NCI-H526 treated with DMSO at 0.1 percent for 48 hours (cell line): ENCODE measurements around the gene CFAP92.
"Not testable (repeated sequence)": the region's sequence is repeated elsewhere in the genome, so short reads cannot be mapped to it uniquely, and the experiment has no call there.

Experiments
- DNase-seq: peaks from one replicate; lab custom pipeline; 2025; lab: John Stamatoyannopoulos, UW

The CFAP92 gene

GRCh38 chr3:128906031-128906803, 87.7 kb downstream of the CFAP92 start:
- DNase-seq, result no peak

- no peak for DNase-seq
These were observed 90.4 kb downstream of the CFAP92 start for GRCh38 chr3:128903501-128903900.

DNA sequence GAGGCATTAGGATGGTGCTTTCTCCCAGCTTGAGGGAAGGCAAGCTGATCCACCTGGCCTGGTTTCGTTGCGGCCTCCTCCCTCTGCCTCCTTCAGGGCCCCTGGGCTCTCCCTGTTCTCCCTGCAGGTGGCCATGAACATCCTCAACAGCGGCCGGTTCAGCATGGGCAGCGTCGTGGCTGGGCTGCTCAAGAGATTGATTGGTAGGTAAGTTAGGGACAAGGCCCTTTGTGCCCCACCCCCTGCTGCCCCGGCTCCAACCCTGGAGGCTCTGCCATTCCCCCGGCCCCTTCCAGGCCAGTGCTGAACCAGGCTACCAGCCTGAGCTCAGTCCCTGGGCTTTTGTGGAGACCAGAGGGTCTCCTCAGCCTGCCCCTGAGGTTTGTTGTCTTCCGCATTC, 91.5 kb downstream of the CFAP92 start:
- DNase-seq, result no peak

- DNase-seq, result no peak
These were observed 97.8 kb downstream of the CFAP92 start for GRCh38 chr3:128895843-128896697.

DNA sequence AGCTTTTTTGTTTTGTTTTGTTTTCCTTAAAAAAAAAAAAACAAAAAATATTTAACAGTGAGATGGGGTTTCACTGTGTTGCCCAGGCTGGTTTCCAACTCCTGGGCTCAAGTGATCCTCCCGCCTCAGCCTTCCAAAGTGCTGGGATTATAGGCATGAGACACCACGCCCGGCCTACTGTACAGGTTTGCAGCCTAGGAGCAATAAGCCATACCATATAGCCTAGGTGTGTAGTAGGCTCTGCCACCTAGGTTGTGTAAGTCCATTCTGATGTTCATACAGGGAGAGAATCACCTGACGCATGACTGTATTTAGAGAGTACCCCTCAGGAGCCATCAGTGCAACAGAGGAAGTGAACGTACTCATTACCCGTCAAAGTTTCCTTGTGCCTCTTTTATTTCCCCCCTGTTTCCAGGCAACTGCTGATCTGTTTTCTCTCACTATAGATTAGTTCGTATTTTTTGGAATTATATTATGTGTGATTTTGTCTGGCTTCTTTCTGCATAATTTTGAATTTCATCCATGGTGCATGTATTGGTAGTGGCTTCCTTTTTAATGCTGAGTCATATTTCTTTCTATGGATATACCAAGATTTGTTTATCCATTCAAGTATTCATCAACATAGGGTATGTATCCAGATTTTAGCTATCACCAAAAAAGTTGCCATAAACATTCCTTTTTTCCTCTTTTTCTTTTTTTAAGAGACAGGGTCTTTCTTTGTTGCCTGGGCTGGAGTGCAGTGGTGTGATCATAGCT, 104.6 kb downstream of the CFAP92 start:
- DNase-seq, result no peak

DNA sequence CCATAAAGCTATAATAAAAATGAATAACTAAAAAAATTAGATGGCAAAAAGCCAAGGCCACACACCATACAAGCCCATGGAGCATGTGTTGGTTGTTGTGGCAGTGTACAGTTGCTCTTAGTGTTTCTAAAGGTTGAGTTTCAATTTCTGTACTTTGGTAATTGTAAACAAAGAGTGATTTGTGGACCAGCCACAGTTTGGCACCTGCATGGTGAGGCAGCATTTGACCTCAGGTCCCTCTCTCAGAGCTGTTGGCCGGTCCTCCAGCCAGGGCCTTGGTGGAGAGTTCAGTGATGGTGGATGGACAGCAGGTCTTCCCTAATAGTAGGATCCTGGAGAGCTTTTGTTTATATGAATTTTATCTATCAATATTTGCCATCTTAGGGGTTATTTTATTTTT, 108.9 kb downstream of the CFAP92 start:
- no peak for DNase-seq

- no peak for DNase-seq
These were observed 111.2 kb downstream of the CFAP92 start for GRCh38 chr3:128882719-128883118.

DNA sequence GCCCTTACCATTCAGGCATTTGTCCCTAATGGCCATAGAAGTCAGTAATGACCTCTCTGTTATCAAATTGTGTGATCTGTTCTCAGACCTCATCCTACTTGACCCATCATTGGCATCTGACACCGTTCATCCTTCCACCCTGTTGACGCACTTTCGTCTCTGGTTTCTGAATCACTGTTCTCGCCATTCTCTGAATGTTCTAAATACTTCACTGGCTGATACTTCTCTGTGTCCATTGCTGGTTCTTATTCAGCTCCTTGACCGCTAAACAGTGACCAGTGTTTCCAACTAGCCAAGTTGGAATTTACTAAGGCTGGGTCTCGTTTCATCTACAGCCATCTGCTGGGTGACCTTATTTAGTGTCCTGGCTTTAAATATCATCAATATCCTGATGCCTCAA, 112.3 kb downstream of the CFAP92 start:
- no peak for DNase-seq

- not testable (repeated sequence) for DNase-seq
These were observed 113.4 kb downstream of the CFAP92 start for GRCh38 chr3:128880455-128880854.

- DNase-seq, result no peak
These were observed 113.9 kb downstream of the CFAP92 start for GRCh38 chr3:128879991-128880390.

DNA sequence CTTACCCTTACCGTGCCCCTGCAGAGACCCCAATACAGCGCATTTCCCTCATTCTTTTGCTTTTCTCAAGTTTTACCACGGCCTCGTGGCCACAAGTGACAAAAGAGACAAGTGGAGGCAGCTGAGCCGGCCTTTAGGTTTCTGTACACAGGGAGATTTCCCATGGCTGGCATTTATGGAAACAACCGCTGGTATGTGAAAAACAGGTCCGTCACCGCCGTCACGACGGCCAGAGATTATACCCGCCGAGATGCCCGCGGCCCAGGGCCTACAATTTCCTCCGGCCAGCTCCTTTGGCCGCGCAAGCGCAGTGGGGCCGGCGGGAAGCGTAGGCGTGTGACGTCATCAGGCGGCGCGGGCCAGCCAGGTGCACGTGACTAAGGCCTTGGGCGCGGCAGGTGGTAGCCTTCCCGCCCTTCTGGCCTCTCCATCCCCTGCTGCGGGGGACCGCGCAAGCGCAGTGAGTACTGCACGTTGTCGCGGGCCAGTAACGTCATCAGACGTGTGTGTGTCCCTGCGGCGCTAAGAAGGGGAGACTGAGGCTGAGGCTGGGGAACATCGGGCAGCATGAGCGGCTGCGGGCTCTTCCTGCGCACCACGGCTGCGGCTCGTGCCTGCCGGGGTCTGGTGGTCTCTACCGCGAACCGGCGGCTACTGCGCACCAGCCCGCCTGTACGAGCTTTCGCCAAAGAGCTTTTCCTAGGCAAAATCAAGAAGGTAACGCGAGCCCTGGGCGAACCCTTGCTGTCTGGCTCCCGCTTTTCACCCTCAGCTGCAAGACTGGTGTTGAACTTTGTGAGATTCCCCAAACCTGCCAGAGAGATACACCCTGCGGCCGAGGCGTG, 114.5 kb downstream of the CFAP92 start, which contains the start of gene ACAD9:
ACAD9 (plus strand) TSS at position 496 of the 845 bp plus-strand sequence; CDS start at position 568, 72 bp downstream.
- DNase-seq, result peak; percentile 98

DNA sequence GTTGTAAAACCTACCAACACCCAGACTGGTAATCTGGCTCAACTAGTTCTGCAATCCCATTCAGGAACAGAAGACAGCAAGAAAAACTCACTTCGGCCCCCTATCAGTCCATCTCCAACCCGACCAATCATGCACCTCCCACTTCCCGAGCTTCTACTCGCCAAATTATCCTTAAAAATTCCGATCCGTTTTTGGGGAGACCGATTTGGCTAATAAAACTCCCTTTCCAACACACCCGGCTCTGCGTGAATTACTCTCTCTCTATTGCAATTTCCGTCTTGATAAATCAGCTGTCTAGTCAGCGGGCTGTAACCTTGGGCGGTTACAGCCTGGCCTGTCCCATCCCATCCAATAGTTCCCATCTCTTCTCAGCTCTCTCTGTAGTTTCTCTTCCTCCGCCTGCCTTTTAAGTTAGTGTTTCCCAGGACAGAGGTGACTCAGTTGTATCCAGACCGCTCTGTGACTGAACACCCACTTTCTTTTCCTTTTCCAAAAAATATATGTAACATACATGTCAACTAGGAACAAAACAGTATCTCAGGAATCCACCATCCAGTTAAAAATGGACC, 115.2 kb downstream of the CFAP92 start:
- DNase-seq, result peak; percentile 36

DNA sequence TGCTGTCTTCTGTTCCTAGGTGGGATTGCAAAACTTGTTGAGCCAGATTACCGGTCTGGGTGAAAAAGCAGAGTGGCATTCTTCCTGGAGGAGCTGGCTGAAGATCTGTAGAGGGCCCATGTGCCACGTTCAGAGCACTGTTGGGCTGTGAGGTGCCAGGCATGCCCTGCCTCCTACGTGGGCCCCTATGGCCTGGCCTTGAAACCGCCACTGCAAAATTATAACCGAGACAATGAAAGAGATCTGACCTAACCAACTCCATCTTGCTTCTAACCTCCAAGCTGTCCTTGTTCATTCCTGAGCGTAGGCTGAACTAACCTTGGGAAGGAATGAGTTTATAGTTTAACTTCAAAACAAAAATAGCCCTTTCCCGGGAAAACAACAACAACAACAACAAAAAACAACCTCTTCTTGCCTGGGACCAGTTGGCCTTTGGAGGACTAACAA, 115.8 kb downstream of the CFAP92 start:
- no peak for DNase-seq

- no peak for DNase-seq
These were observed 118.2 kb downstream of the CFAP92 start for GRCh38 chr3:128875556-128876120.

DNA sequence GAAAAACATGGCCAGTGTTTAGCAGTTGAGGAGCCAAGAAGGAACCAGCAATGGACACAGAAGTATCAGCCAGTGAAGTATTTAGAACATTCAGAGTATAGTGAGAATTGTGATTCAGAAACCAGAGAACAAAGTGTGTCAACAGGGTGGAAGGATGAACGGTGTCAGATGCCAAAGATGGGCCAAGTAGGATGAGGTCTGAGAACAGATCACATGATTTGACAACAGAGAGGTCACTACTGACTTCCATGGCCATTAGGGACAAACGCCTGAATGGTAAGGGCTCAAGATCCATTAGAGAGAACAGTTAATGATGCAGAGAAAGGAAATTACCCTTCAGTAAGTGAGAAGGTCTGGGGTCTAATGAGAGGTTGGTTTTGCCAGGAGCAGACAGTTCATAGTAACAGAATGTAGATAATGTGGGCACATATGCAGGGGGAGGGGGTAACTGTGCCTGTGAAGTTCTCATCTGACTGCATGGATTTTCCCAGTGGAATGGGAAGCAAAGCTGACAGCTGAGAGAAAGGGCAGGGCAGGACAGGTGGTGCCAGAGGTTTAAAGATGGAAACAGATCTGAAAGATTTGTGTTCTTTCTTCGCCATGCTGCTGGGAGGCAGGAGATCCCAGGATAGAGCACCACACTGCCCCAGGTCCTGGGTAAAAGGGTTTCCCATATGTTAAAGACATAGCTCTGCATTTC, 119.2 kb downstream of the CFAP92 start:
- no peak for DNase-seq

- DNase-seq, result no peak
These were observed 120.4 kb downstream of the CFAP92 start for GRCh38 chr3:128873244-128874022.

- no peak for DNase-seq
These were observed 121.1 kb downstream of the CFAP92 start for GRCh38 chr3:128872744-128873143.

GRCh38 chr3:128872282-128872681, 121.6 kb downstream of the CFAP92 start:
- DNase-seq, result no peak

- no peak for DNase-seq
These were observed 123.5 kb downstream of the CFAP92 start for GRCh38 chr3:128870347-128870746.
